Measurements from ENCODE around the gene RYR3.

Gene RYR3

DNA sequence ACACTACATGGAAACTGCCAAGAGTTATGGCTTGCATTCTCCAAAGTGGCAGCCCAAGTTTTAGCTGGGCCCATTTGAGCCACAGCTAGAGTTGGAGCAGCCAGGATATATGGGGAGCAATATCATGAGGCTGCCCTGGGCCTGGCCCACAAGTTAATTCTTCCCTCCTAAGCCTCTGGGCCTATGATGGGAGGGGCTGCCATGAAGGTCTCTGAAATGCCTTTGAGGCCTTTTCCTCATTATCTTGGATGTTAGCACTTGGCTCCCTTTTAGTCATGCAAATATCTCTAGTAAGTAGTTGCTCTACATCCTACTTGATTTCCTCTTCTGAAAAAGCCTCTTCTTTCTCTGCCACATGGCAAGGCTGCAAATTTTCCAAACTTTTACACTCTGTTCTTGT lies 400.0 kb downstream of the RYR3 start:
- DNase-seq (ENCODE audit: low read depth) = no peak

DNA sequence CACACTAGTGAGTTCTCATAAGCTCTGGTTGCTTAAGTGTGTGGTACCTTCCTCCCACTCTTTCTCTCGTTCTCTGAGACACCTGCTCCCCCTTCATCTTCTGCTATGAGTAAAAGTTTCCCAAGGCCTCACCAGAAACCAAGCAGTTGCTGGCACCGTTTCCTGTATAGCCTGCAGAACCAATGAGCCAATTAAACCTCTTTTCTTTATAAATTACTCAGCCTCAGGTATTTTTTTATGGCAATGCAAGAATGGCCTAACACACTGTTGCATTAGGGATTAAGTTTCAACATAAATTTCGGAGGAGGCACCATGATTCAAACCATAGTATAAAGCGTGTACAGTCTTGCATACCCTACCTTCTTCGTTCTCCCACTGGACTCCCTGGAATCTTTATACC lies 405.3 kb downstream of the RYR3 start:
- DNase-seq (ENCODE audit: low read depth) = no peak

DNA sequence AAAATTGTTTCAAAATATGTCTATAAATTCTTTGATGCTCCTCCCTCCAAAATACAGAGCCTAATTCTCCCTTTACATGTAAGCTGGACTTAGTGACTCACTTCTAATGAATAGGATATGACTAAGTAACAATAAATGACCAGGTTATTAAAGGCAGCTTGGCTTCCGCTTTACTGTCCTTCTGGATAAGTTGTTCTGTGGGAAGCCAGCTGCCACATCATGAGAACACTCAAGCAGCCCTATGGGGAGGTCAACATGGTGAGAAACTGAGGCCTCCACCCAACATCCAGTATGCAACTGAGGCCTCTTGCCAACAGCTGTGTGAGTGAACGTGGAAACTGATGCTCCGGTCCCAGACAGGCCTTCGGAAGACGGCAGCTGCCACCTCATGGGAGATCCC lies 410.2 kb downstream of the RYR3 start:
- peak; percentile 46 for DNase-seq (ENCODE audit: low read depth)

DNA sequence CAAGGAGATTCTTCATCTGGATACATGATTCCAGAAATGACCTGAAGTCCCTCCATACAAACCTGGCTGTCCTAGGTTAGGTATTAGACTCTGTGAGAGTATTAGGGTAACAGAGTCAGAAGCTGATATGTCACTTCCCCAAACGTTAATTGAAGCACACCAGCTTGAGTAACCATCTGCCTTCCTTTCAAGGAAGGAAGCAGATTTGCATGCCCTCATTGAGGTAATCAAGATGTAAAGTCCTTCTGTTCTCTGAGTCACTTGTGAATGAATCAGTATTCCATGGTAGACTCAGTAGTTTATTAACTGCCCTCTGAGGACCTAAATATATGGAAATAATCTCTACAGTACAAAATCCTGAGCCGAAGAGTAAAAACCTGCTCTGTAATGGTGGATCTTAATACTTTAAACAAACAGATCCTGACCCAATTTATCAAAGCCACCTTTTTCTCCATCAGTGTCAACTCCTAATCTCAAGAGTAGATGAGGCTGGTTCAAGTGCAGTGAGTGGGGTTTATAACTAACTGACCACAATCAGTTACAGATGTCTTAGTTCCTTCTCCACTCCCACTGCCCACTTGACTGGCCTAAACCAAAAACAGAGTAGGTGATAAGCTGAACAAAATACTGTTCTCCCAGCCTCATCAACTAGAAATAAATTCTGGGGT lies 411.4 kb downstream of the RYR3 start:
- DNase-seq (ENCODE audit: low read depth) = peak; percentile 37

DNA sequence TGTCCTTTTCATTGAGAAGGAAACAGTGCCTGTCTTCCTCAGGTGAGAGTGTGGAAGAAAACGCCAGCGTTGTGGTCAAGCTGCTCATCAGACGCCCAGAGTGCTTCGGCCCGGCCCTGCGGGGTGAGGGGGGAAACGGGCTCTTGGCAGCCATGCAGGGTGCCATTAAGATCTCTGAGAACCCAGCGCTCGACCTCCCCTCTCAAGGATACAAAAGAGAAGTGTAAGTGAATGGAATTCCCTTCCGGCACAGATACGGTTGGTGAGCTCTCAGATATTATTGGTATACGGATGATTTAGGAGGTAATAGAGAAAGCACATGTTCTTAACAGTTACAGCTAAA lies 411.9 kb downstream of the RYR3 start:
- no peak for DNase-seq (ENCODE audit: low read depth)

DNA sequence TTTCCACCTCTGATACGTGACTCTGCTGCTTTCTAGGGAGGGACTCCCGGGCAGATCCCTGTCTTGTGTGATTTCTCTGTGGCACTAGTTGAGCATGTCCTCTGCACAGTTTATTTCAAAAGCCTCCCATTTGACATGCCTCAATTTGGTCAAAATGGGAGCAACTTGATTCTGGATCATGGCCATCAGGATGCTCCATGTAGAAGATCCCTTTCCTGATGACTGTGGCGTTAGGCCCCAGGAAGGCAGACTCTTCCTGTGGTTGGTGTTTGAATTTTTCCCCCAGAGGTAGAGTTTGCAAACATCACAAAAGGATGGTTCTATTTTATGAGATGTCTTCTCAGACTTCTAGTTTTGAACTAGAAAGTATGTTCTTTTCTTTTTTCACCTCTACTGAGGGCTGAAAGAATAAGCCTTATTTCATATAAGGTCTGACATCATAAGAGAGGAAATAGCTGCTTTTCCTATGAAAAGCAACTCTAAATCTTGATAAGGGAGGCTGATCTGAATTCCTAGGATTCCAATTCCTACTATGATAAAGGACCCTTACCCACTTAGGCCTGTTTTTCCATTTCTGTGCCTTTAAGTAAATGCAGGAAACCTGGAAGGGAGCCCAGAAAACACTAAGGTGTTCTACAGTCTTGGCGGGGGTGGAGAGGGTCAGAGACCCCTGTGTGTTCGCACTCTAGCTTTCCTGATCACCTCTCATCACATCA lies 413.7 kb downstream of the RYR3 start:
- no peak for DNase-seq (ENCODE audit: low read depth)

DNA sequence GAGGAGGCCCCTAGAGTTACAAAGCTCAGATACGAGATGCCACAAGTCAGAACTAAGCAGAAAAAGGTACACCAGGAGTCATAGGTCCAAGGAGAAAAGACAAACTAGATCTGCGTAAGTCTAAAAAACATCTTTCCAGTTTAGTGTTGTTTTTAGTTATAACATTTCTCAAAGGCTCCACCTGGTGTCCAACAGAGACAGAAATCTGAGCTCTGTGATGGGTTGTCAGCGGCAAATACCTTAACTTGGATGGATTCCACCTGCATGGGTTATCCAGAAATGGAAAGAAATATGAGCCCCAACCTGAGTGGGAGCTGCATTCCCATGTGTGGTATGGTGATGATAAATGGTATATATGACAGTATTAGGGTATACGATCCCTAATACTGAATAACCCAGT lies 418.9 kb downstream of the RYR3 start:
- no peak for DNase-seq (ENCODE audit: low read depth)

DNA sequence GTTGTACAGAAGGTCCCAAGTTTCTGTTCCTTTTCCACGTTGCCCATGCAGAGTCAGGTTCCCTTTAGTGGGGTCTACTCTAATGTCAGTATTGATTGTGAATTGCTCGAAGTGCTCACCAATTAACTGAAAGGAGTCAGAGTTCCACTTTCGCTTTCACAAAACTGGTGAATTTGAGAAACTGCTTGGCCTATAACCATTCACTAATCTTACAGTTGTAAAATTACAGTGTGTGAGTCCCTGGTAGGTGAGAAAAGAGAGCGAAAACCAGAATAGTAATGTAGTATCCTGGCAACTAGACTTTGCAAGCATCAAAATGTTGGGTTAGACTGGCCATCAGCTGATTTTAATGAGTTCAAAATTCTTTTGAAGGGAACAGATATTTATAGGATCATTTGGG lies 420.0 kb downstream of the RYR3 start:
- no peak for DNase-seq (ENCODE audit: low read depth)

DNA sequence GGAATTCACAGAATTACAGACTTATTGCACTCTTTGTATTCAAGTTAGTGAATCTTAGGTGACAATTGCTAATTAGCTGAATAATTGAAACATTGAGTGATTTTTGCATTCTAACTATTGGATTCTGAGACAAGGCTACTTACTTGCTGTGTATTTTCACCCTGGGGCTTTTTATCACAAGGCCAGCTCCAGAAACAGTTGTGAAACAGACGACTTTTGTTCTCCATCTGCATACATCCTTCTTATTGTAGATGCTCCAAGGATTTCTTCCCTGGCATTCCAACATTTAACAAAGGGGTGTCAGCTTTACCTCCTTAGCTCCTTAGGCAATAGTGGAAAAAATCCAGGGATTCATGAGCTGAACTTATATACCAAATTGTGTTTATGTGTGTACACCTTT lies 424.4 kb downstream of the RYR3 start:
- DNase-seq (ENCODE audit: low read depth) = no peak

DNA sequence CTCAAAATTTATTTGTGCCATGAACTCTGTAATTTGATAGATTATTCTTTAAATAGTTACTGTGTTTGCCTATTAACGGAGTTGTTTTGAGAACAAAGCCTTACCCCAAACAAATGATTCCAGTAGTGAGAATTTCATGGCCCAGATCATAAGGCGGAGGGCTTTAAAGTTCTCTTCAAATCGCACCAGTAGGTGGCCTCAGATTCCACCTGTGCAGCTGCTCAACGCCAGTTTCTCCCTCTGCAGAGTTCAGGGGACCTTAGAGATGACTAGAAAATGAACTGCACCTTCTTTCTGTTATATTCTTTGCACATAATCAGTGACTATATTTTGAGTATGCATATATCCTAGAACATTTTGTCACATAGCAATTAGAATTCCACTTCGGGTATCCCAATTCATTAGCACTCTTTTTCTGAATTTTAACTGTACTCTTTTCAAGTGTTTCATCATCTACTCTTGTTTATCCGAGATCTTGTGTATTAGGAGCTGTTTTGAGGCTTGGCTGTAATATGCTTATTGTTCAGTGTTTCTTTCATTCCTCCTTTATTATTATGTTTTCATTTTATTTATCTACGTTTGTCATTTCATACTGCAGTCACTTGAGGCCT lies 425.0 kb downstream of the RYR3 start:
- no peak for DNase-seq (ENCODE audit: low read depth)

DNA sequence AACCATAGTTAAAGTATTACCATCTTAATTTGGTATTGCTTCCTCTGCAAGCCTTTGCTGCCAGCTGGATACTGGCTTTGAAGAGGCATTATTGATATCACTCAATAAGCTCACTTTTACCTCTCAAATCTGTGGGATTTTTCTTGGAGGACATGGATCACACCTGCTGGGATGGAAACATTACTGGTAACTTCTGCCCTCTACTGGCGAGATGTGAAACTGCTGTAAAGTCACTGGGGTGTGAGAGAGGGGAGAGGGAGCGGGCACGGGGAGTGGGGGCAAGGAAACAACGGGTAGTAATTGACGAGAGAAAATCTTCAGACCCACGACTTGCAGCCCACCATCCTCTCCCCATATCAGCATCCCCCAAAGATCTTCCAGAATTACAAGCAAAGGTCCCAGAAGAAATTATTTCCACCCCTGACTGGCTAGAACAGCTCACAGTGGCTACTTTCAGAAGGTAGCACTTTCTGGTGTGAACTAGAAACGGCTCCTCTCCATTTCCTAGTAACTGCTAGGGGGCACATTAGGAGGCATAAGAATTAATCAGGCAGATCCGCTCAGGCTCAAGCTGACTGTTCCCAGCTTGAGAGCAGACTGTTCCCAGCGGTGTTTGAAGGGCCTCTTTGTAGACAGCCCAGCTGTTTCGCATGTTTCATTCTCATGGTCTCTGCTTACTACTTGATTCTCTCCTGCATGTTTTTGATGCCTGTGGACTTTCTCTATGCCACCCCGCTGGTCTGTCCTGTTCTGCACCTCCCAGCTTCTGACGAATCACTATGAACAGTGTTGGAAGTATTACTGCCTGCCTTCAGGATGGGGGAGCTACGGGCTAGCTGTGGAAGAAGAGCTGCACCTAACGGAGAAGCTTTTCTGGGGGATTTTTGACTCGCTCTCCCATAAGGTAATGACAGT lies 427.2 kb downstream of the RYR3 start:
- DNase-seq (ENCODE audit: low read depth) = no peak

DNA sequence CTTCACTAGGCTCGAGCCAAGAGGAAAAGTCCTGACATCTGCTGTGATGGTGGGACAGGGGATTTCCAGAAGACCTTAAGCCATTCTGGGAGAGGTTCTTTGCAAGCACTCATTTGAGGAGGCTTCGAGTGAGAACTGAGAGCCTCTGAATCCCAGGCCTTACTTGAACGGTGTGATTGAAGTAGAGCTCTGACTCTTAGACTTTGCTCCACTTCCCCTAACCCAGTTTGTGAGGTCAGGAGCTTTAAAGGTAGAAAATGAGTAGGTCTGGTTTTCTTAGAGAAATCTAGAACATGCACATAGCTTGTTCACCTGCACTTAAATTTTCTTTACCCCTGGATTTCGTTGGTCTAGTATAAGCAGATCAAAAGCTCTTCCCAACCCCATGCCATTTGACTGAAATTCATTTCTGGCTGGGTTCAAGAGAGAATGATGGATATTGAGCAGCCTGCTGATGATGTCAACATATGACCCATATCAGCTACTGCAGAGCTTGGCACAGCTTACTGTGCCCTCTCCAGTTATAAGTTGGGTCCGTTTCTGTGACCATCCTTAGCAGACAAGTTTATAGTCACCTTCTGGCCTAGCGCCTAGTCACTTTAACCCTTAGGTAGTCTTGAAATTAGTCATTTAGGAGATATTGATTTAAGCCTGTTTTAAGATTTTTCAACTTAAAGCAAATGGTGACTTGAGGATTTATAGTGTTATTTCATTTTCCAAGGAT lies 428.3 kb downstream of the RYR3 start:
- DNase-seq (ENCODE audit: low read depth) = no peak

DNA sequence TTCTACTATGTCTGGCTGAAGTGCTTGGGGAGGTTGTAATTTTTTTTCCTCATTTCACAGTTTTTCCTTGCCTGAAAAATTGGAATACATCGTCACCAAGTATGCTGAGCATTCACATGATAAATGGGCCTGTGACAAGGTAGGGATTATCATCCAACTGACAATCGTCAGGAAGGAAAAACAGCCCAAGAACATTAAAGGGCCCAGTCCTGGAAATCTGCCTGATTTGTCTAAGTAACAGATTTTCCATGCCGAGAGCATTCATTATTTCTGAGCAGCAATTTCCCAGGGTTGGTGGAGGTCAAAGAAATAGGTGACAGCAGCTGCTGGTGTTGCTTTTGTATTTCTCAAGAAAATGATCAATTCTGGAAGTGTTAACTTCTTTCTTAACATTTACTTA lies 431.5 kb downstream of the RYR3 start:
- no peak for DNase-seq (ENCODE audit: low read depth)

DNA sequence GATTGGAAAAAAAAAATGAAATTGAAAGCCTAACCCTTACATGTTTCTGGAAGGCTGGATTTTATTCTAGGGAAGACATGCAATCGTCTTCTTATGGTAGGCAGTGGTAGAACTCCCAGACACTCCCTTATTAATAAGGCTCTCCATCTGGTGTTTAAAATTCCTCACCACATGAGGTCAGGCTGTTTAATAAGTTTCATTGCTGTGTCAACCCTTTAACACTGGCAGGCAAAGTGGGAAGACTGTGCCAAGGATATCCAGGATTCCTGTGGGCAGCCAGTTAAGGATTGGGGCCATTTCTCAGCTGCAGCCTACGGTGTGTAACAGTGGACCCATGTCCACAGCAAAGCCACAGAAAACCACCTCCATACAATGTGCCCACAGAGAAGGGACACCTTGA lies 432.0 kb downstream of the RYR3 start:
- DNase-seq (ENCODE audit: low read depth) = no peak

DNA sequence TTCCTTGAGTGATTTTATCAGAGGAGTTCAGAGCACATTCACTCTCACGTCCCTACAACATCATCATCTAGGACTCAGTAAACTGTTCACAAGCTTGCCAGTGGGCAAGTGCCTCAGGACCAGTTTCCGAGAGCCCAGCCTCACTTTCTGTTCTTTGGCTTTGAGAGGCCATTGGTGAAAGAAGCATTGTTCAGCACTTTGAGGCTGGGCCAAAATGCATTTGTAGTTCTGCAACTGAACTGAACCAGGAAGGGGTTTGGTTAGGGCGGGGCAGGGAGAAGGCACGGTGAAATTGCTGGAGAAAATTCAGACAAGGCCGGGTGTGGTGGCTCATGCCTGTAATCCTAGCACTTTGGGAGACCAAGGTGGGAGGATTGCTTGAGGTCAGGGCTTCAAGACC lies 435.4 kb downstream of the RYR3 start:
- no peak for DNase-seq (ENCODE audit: low read depth)

DNA sequence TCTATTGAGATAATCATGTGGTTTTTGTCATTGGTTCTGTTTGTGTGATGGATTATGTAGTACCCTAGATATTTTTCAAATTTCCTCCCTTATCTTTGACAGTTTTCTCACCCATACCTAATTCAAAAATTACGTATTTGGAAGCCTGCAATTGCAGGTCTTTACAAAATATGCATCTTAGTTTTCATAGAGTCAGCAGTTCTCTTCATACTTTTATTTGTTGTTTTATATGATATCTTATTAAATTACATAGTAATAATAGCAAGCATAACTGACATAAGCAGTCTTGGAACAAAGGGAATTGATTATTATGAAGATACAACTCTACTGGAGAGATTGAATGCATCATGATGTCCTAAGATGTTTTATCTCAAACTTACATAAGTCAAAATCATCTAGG lies 442.2 kb downstream of the RYR3 start:
- no peak for DNase-seq (ENCODE audit: low read depth)

DNA sequence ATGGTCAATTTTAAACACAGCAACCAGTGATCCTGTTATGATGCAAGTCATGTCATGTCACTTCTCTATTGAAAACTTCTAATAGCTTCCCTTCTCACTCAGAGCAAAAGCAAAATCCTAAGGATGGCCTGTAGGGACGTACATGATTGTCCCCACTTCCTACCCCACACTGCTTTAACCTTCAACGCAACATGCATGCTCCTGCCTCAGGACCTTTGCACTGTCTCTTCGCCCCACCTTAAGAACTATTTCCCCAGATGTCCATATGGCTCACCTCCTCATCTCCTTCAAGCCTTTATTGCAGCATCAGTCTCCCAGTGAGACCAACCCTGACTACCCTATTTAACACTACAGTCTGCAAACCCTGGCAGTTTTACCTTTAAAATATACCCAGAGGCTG lies 443.5 kb downstream of the RYR3 start:
- no peak for DNase-seq (ENCODE audit: low read depth)

DNA sequence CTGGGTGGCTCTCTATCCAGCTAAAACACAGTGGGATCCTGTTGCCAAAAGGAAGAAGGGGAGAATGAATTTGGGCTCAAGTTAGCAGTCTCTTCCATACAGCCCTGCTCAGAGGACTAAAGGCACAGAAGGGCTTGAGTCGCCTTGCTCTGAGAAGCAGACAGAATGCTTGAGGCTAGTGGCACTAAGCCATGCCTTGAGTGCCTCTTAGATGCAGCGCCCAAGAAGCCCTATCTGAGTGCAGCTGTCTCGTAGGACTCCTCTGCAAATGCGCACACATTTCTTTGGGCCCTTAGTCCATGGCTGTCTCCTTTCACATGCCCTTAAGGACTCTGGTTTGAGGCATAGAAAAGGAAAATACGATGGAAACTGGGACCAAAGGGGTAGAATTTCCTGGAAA lies 446.2 kb downstream of the RYR3 start:
- DNase-seq (ENCODE audit: low read depth) = no peak

DNA sequence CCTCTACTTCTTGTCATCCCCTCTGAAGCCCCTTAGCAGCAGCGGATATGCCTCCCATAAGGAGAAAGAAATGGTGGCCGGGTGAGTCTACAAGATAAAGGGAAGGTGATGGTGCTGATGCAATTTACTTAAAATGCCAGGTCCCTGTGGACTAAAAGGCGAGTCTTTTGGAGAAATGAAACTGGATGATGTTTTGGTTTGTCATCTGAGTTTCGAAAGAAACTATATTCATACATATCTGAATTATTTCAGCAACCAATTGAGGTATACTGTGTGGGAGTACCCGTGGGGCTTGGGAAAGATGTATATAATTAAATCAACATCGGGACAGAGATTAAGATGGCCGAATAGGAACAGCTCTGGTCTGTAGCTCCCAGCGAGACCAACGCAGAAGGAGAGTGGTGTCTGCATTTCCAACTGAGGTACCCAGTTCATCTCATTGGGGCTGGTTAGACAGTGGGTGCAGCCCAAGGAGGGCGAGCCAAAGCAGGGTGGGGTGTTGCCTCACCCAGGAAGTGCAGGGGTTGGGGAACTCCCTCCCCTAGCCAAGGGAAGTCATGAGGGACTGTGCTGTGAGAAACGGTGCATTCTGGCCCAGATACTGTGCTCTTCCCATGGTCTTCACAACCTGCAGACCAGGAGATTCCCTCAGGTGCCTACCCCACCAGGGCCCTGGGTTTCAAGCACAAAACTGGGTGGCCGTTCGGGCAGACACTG lies 446.9 kb downstream of the RYR3 start:
- DNase-seq (ENCODE audit: low read depth) = no peak

DNA sequence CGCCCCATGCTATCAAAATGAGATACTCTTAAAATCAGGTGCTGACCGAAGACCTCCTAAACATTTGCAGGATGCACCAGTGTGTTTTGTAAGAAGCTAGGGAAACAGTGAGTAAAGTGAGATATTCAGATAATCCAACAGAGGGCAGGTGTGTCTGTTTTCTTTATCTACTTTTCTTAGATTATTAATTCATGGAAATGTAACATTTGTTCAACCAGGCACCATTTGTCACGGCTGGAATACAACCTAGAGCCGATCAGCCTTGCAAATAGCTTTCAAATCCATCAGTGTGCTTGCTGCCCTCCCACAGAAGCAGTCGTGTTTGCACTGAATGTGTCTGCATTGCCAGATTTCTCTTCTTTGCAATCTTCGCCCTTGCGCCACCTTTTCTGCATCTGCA lies 455.6 kb downstream of the RYR3 start:
- no peak for DNase-seq (ENCODE audit: low read depth)

DNA sequence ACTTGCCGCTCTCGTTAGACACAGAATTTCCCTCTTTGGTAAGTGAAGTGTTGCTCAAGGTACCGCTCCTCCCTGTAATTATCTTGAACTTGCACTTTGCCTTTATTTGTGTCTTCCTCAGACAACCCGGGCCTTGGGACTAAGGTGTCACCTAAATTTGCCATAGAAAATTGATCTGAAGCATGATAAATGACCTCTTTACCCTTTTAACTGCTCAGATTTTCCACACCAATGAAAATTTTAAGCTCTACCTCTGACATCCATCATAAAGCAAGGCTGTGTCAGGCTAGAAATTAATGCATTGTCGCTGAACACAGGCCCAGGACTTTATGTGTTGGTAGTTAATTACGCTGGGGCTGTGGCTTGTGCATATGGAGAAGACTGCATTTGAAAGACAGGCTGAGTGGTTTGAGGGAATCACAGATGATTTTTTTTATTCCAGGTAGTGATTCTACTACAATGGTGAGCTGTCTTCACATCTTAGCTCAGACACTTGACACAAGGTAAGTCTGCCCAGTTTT lies 458.0 kb downstream of the RYR3 start:
- DNase-seq (ENCODE audit: low read depth) = no peak
